ENCODE results near the gene EDN1. TPM values are rescaled to one million over a fixed set of nuclear protein-coding genes. Genes with fewer than 3 reads are reported as not detected.

The EDN1 gene
- total and polyA plus RNA-seq, 12 donors: 0.36 to 7.8 (median 3.4) TPM

GRCh38 chr6:12339808-12340487 lies 49.8 kb downstream of the EDN1 start:
- intact Hi-C loops (cut with DNase I): no loop called here
- 88 to 90% methylated on average over 12 of the region's 12 CpGs for WGBS, 2 donors

DNA sequence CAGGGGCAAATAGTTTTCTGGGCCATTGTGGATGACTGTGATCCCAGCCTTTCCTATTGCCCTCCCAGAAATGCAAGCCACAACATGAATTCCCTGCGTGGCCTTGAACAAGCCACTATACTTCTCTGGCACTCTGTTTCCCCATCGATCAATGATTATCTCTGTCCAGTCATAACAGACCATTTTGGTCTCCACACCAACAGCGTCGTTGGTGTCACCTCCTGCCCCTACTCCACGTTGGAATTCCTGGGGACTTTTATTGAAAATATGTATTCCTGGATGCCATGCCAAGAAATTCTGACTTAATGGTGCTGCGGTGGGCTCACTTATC lies 50.3 kb downstream of the EDN1 start:
- TF ChIP-seq CTCF (IDR thresholded peaks at IDR 0.05): no peak
- peaks cover 0 to 2% (median 0%) of the 10 kb centered on the region in 9 donors for H3K4me1 ChIP-seq
- H3K9me3 ChIP-seq: no peaks in the 10 kb centered on the region
- no peaks in the 10 kb centered on the region for H3K36me3 ChIP-seq
- no peak overlapping the region for H3K27ac ChIP-seq
- no peak for ATAC-seq
- no peak overlapping the region for H3K4me3 ChIP-seq
- DNase-seq: no peak
- peaks cover 0 to 8% (median 0%) of the 10 kb centered on the region in 7 donors for H3K27me3 ChIP-seq
- WGBS, 2 donors: 85% methylated on average over 6 of the region's 6 CpGs
- intact Hi-C loops (cut with DNase I): no loop called here

More at GRCh38 chr6:12339808-12340487, 49.8 kb downstream of the EDN1 start:
- H3K36me3 ChIP-seq: no peaks in the 10 kb centered on the region
- H3K4me1 ChIP-seq: no peaks in the 10 kb centered on the region
- ATAC-seq: no peak
- no peak for TF ChIP-seq CTCF (IDR thresholded peaks at IDR 0.05)
- no peak overlapping the region for H3K27ac ChIP-seq
- H3K27me3 ChIP-seq: peaks cover 0 to 8% (median 0%) of the 10 kb centered on the region in 7 donors
- DNase-seq: no peak
- H3K9me3 ChIP-seq: no peaks in the 10 kb centered on the region
- no peak overlapping the region for H3K4me3 ChIP-seq

DNA sequence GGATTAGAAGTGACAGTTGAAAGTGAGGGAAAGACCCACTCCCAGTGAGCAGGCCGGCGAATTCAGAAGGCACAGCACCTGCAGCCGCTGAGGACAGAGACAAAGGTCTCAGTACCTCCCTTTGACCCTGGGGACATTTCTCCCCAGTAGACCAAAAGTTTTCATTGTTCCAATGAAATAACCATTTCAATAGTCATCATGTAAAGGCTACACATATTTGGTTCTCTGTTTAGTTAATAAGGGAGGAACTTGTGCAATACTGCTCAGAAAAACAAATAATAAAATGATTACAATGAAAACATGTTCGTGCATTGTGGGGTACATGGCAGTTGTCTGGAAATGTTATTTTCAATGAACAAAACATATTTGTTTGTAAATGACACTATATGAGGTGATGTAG lies 52.5 kb downstream of the EDN1 start:
- TF ChIP-seq CTCF (IDR thresholded peaks at IDR 0.05): no peak
- WGBS, 2 donors: 85 to 89% methylated on average over 4 of the region's 4 CpGs
- intact Hi-C loops (cut with DNase I): no loop called here

GRCh38 chr6:12343122-12343439 lies 52.9 kb downstream of the EDN1 start:
- DNase-seq (no peak), ATAC-seq (no peak)
- Histone ChIP-seq H3K27ac (no peak overlapping the region), H3K27me3 (peaks cover 0 to 8% (median 0%) of the 10 kb centered on the region in 7 donors), H3K4me1 (peaks cover 0 to 6% (median 0%) of the 10 kb centered on the region in 9 donors), H3K9me3 (no peaks in the 10 kb centered on the region), H3K4me3 (no peak overlapping the region), H3K36me3 (no peaks in the 10 kb centered on the region)
- intact Hi-C loops (cut with DNase I): no loop called here
- WGBS, 2 donors: 76 to 82% methylated on average over 5 of the region's 5 CpGs
- TF ChIP-seq CTCF (IDR thresholded peaks at IDR 0.05): no peak

More for the DNA sequence above, 52.5 kb downstream of the EDN1 start:
- Histone ChIP-seq H3K9me3 (no peaks in the 10 kb centered on the region), H3K27ac (no peak overlapping the region), H3K36me3 (no peaks in the 10 kb centered on the region), H3K4me3 (no peak overlapping the region), H3K27me3 (peaks cover 0 to 8% (median 0%) of the 10 kb centered on the region in 7 donors), H3K4me1 (peaks cover 0 to 6% (median 0%) of the 10 kb centered on the region in 9 donors)
- no peak for DNase-seq
- no peak for ATAC-seq
